ENCODE data around the gene RPS3. TPM values are rescaled to one million over a fixed set of nuclear protein-coding genes. Genes with fewer than 3 reads are reported as not detected.

RPS3 gene
- total and polyA plus RNA-seq, 9 of the 15 experiments (the other 6 are each of a cell fraction or from before 2014, with no cell fraction given): 2,700 to 5,771 (median 3,679) TPM

- TF ChIP-seq CHD1 (IDR thresholded peaks at IDR 0.05; ENCODE audit: low read length) (no peak), PCBP1 (IDR thresholded peaks at IDR 0.05; ENCODE audit: low read depth, low read length, poor library complexity, severe bottlenecking) (no peak), ERF (CRISPR knock-in tag; IDR thresholded peaks at IDR 0.05) (no peak)
- Histone ChIP-seq H3K9me1 (ENCODE audit: control insufficient read depth, insufficient read depth, low read length) (no peaks in the 10 kb centered on the region), H3K27me3 (ENCODE audit: control insufficient read depth in 2 of 2, insufficient read depth in 2 of 2, low read length in 2 of 2) (peaks cover 4 to 22% of the 10 kb centered on the region in 2 experiments; a peak in 4 of 5 replicates), H3K27ac (ENCODE audit: extremely low read depth, low read depth, low read length) (no peak overlapping the region), H3K4me2 (ENCODE audit: insufficient read depth, low read length) (no peak overlapping the region), H2AFZ (ENCODE audit: low read depth, low read length) (no peak overlapping the region), H3K79me2 (ENCODE audit: control insufficient read depth, insufficient read depth, low read length) (no peaks in the 10 kb centered on the region), H3K9ac (ENCODE audit: insufficient read depth in 1 of 2, low read depth in 2 of 2, low read length in 2 of 2) (peak overlapping the region in 1 of 2 experiments; percentile 12; a peak in 1 of 4 replicates), H3K9me3 (replicated peaks; ENCODE audit: control insufficient read depth, insufficient read depth, low read depth, low read length) (no peaks in the 10 kb centered on the region), H4K20me1 (replicated peaks; ENCODE audit: control insufficient read depth, insufficient read depth, low read length) (no peaks in the 10 kb centered on the region), H3K4me3 (no peak overlapping the region), H3K36me3 (ENCODE audit: control insufficient read depth, insufficient read depth, low read length) (no peaks in the 10 kb centered on the region), H3K4me1 (replicated peaks in 1 of 2; ENCODE audit: control insufficient read depth in 2 of 2, insufficient read depth in 2 of 2, low read length in 2 of 2) (peaks cover 0 to 20% of the 10 kb centered on the region in 2 experiments; a peak in 3 of 5 replicates)
- CTCF ChIA-PET (ENCODE audit: low intra/inter-chr PET ratio): no interaction called here
- WGBS (ENCODE audit: insufficient coverage, low coverage, missing lambda C conversion rate): 44% methylated on average over 11 of the region's 12 CpGs
- ATAC-seq: no peak
- DNase-seq (ENCODE audit: extremely low read depth in 1 of 4, low spot score in 3 of 4): no peak
- no peak for FAIRE-seq
- no TSS peak for BruUV-seq (replicated peaks)
- intact Hi-C loops (cut with micrococcal nuclease) (no loop called here), in situ Hi-C loops (cut with MboI) (loop anchor here (25.0 kb wide), 1 partner anchor 427 kb away; no protein-coding TSS in a partner anchor)
- POLR2A ChIA-PET: interaction anchor here (0.6 to 2.1 kb wide), 4 partner anchors 12 to 85 kb away, joined by 3 to 16 read pairs (median 6); no protein-coding TSS in a partner anchor
These were observed 35.7 kb downstream of the RPS3 start for GRCh38 chr11:75434886-75435570.

- ATAC-seq (no peak), FAIRE-seq (no peak)
- CTCF ChIA-PET (ENCODE audit: low intra/inter-chr PET ratio): no interaction called here
These were observed 36.2 kb downstream of the RPS3 start for GRCh38 chr11:75435571-75435925.

More at GRCh38 chr11:75435571-75435925, 36.2 kb downstream of the RPS3 start:
- TF ChIP-seq RBM15 (IDR thresholded peaks at IDR 0.05; ENCODE audit: insufficient read depth, low read length) (no peak), ZNF408 (CRISPR knock-in tag; IDR thresholded peaks at IDR 0.05; ENCODE audit: low read depth) (no peak), CBFA2T3 (IDR thresholded peaks at IDR 0.05) (no peak), NFYB (IDR thresholded peaks at IDR 0.05; ENCODE audit: extremely low read depth, insufficient read length) (no peak), FOS (IDR thresholded peaks at IDR 0.05; ENCODE audit: extremely low read depth, insufficient read length) (no peak), RBM22 (IDR thresholded peaks at IDR 0.05; ENCODE audit: low read depth, low read length, poor library complexity, severe bottlenecking) (no peak), LEF1 (IDR thresholded peaks at IDR 0.05) (no peak), DNMT1 (IDR thresholded peaks at IDR 0.05) (no peak), IFI16 (CRISPR knock-in tag; IDR thresholded peaks at IDR 0.05) (no peak), TAF9B (IDR thresholded peaks at IDR 0.05; ENCODE audit: partially characterized antibody) (no peak), ZFPM2 (CRISPR knock-in tag; IDR thresholded peaks at IDR 0.05) (no peak), CTBP1 (IDR thresholded peaks at IDR 0.05; ENCODE audit: borderline replicate concordance) (no peak), CREB1 (IDR thresholded peaks at IDR 0.05) (no peak), CREB1 (CRISPR knock-in tag; IDR thresholded peaks at IDR 0.05) (no peak), PTBP1 (IDR thresholded peaks at IDR 0.05; ENCODE audit: low read depth, low read length) (no peak)
- Histone ChIP-seq H3K4me2 (ENCODE audit: insufficient read depth, low read length) (no peak overlapping the region), H3K4me3 (no peak overlapping the region), H3K9me1 (ENCODE audit: control insufficient read depth, insufficient read depth, low read length) (no peaks in the 10 kb centered on the region), H3K79me2 (ENCODE audit: control insufficient read depth, insufficient read depth, low read length) (no peaks in the 10 kb centered on the region), H3K9me3 (replicated peaks; ENCODE audit: control insufficient read depth, insufficient read depth, low read depth, low read length) (no peaks in the 10 kb centered on the region), H3K9ac (ENCODE audit: insufficient read depth in 1 of 2, low read depth in 2 of 2, low read length in 2 of 2) (peak overlapping the region in 1 of 2 experiments; percentile 12; a peak in 1 of 4 replicates), H3K27ac (ENCODE audit: extremely low read depth, low read depth, low read length) (no peak overlapping the region), H3K36me3 (ENCODE audit: control insufficient read depth, insufficient read depth, low read length) (no peaks in the 10 kb centered on the region), H2AFZ (ENCODE audit: low read depth, low read length) (no peak overlapping the region), H3K4me1 (replicated peaks in 1 of 2; ENCODE audit: control insufficient read depth in 2 of 2, insufficient read depth in 2 of 2, low read length in 2 of 2) (peaks cover 0 to 21% of the 10 kb centered on the region in 2 experiments; a peak in 3 of 5 replicates), H3K27me3 (ENCODE audit: control insufficient read depth in 2 of 2, insufficient read depth in 2 of 2, low read length in 2 of 2) (peaks cover 4 to 22% of the 10 kb centered on the region in 2 experiments; a peak in 4 of 5 replicates), H4K20me1 (replicated peaks; ENCODE audit: control insufficient read depth, insufficient read depth, low read length) (no peaks in the 10 kb centered on the region)
- POLR2A ChIA-PET: interaction anchor here (0.5 to 1.6 kb wide), 2 partner anchors 35 to 274 kb away, joined by 4 to 7 read pairs; no protein-coding TSS in a partner anchor
- in situ Hi-C loops (cut with MboI): loop anchor here (25.0 kb wide), 1 partner anchor 427 kb away; no protein-coding TSS in a partner anchor
- 43% methylated on average over 9 of the region's 9 CpGs for WGBS (ENCODE audit: insufficient coverage, low coverage, missing lambda C conversion rate)
- no TSS peak for BruUV-seq (replicated peaks)
- no peak for DNase-seq (ENCODE audit: extremely low read depth in 1 of 4, low spot score in 3 of 4)
- intact Hi-C loops (cut with micrococcal nuclease): no loop called here

Measured in K562 (cell line).